MM.1S (cell line): Measurements from ENCODE around the gene S100A7A.

Source experiments
- DNase-seq: peaks from one replicate; pipeline ENCODE4 v3.0.0-alpha.2; 2015
- H2AFZ ChIP-seq: fragments of 300-600 bp; sonication (generic); 2 replicates; pipeline ENCODE4 v1.6.0; 2016; ENCODE audit warnings: antibody characterized with exemption, low read length
- H3F3A ChIP-seq: fragments of 300-600 bp; sonication (generic); 2 replicates; pipeline ENCODE4 v1.6.1; 2016; ENCODE audit warnings: mild to moderate bottlenecking, antibody characterized with exemption, low read length, moderate library complexity, mixed read lengths; ENCODE audit not compliant: insufficient read depth
- H3K27ac ChIP-seq: fragments of 300-600 bp; sonication (generic); 2 replicates; pipeline ENCODE4 v1.5.1; 2016; ENCODE audit warnings: mild to moderate bottlenecking, low read length
- H3K27me3 ChIP-seq: fragments of 300-600 bp; sonication (generic); replicated peaks from 2 replicates; pipeline ENCODE4 v1.6.0; 2016; ENCODE audit warnings: low read length; ENCODE audit not compliant: insufficient read depth
- H3K36me3 ChIP-seq: fragments of 300-600 bp; sonication (generic); replicated peaks from 2 replicates; pipeline ENCODE4 v1.6.1; 2016; ENCODE audit warnings: mild to moderate bottlenecking, low read length, mixed read lengths; ENCODE audit not compliant: insufficient read depth
- H3K4me1 ChIP-seq: fragments of 300-600 bp; sonication (generic); 2 replicates; pipeline ENCODE4 v1.6.1; 2016; ENCODE audit warnings: low read length, mixed read lengths
- H3K4me2 ChIP-seq: fragments of 300-600 bp; sonication (generic); 2 replicates; pipeline ENCODE4 v1.6.0; 2016; ENCODE audit warnings: low read depth, low read length
- H3K4me3 ChIP-seq: fragments of 300-600 bp; sonication (generic); 2 replicates; pipeline ENCODE4 v1.5.1; 2016; ENCODE audit warnings: low read length, mixed read lengths
- H3K79me2 ChIP-seq: fragments of 300-600 bp; sonication (generic); 2 replicates; pipeline ENCODE4 v1.6.1; 2016; ENCODE audit warnings: mixed run types, low read length, mixed read lengths
- H3K9ac ChIP-seq: fragments of 300-600 bp; sonication (generic); 2 replicates; pipeline ENCODE4 v1.6.1; 2016; ENCODE audit warnings: low read length, mixed read lengths
- H3K9me2 ChIP-seq: fragments of 300-600 bp; sonication (generic); replicated peaks from 2 replicates; pipeline ENCODE4 v1.6.1; 2016; ENCODE audit warnings: mild to moderate bottlenecking, low read length, mixed read lengths; ENCODE audit not compliant: insufficient read depth
- H3K9me3 ChIP-seq: fragments of 300-600 bp; sonication (generic); replicated peaks from 2 replicates; pipeline ENCODE4 v1.6.1; 2016; ENCODE audit warnings: mild to moderate bottlenecking, low read length, mixed read lengths; ENCODE audit not compliant: insufficient read depth
- H4K20me1 ChIP-seq: fragments of 300-600 bp; sonication (generic); 2 replicates; pipeline ENCODE4 v1.6.1; 2016; ENCODE audit warnings: mild to moderate bottlenecking, low read length, moderate library complexity, mixed read lengths; ENCODE audit not compliant: insufficient read depth
- EZH2 ChIP-seq: fragments of 300-600 bp; sonication (generic); optimal IDR thresholded peaks from 2 replicates; pipeline ENCODE3; 2017; ENCODE audit warnings: low read depth, mild to moderate bottlenecking, antibody characterized with exemption, low read length, mixed read lengths
- EZH2phosphoT487 ChIP-seq: fragments of 300-600 bp; sonication (generic); IDR thresholded peaks from 2 replicates; pipeline ENCODE4 v1.6.1; 2018; ENCODE audit warnings: antibody characterized with exemption, low read length
- TF ChIP-seq, protein P1 (sequence below): fragments of 300-600 bp; sonication (generic); IDR thresholded peaks from 2 replicates; pipeline ENCODE4 v1.5.1; 2016; ENCODE audit warnings: antibody characterized with exemption, low read length, mixed read lengths

S100A7A gene

DNA sequence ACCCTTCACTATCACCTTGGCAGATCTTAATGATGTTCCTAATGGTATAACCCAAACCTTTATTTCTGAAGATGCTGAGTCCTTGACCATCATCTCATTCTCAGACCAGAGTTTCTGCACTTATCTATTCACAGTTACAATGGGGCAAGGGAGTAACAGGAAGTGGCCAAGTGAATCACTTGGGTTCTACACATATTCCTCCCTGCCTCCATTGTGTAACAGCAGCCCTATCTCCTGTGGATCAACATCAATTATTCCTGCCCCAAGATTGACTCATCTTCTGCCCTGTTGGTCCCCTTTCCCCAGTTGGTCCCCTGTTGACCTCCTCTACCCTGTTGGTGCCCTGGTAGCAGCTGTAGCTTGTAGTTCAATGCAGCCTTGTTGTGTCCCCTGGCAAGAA, 54.4 kb downstream of the S100A7A start:
- Histone ChIP-seq H3K4me1 (no peaks in the 10 kb centered on the region), H3K9me2 (no peaks in the 10 kb centered on the region), H3K4me2 (no peak overlapping the region), H3K4me3 (no peak overlapping the region), H3K9ac (no peak overlapping the region), H2AFZ (no peak overlapping the region), H3K9me3 (no peaks in the 10 kb centered on the region), H3K36me3 (no peaks in the 10 kb centered on the region), H3F3A (no peaks in the 10 kb centered on the region), H3K79me2 (no peaks in the 10 kb centered on the region), H3K27me3 (no peaks in the 10 kb centered on the region), H3K27ac (no peak overlapping the region), H4K20me1 (no peaks in the 10 kb centered on the region)
- DNase-seq: no peak
- TF ChIP-seq, protein P1, sequence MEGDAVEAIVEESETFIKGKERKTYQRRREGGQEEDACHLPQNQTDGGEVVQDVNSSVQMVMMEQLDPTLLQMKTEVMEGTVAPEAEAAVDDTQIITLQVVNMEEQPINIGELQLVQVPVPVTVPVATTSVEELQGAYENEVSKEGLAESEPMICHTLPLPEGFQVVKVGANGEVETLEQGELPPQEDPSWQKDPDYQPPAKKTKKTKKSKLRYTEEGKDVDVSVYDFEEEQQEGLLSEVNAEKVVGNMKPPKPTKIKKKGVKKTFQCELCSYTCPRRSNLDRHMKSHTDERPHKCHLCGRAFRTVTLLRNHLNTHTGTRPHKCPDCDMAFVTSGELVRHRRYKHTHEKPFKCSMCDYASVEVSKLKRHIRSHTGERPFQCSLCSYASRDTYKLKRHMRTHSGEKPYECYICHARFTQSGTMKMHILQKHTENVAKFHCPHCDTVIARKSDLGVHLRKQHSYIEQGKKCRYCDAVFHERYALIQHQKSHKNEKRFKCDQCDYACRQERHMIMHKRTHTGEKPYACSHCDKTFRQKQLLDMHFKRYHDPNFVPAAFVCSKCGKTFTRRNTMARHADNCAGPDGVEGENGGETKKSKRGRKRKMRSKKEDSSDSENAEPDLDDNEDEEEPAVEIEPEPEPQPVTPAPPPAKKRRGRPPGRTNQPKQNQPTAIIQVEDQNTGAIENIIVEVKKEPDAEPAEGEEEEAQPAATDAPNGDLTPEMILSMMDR: no peak
- TF ChIP-seq EZH2 (no peak), EZH2phosphoT487 (no peak)
